Gastroesophageal sphincter (tissue), 3 donors: ENCODE data around the gene PRKCZ.

Experiments used
- CTCF ChIP-seq, 4 experiments: fragments of 200-600 bp in 2 of 4; fragments of 450-650 bp in 2 of 4; sonication (generic) in 1 of 4; IDR thresholded peaks; one replicate each; pipeline ENCODE4 v1.5.1; 2017 to 2019; ENCODE audit warnings: antibody characterized with exemption in 4 of 4, mild to moderate bottlenecking in 2 of 4, moderate library complexity in 2 of 4
- EP300 ChIP-seq: sonication (generic); formaldehyde crosslinking; IDR thresholded peaks from one replicate; pipeline ENCODE4 v1.6.1; 2017; ENCODE audit warnings: antibody characterized with exemption, mild to moderate bottlenecking
- POLR2A ChIP-seq, 2 donors: fragments of 450-650 bp; IDR thresholded peaks; one replicate each; pipeline ENCODE4 v1.6.1; 2017; ENCODE audit warnings: antibody characterized with exemption in 2 of 2, mild to moderate bottlenecking in 2 of 2, moderate library complexity in 1 of 2
- POLR2AphosphoS5 ChIP-seq: sonication (generic); formaldehyde crosslinking; IDR thresholded peaks from one replicate; pipeline ENCODE4 v1.6.1; 2017; ENCODE audit warnings: antibody characterized with exemption

- TF ChIP-seq CTCF (IDR thresholded peaks at IDR 0.05) (peak in 1 of 4 experiments; percentile 15), POLR2A (IDR thresholded peaks at IDR 0.05) (peak; percentile 85 to 89), EP300 (peak; percentile 4), POLR2AphosphoS5 (peak; percentile 95)
Measured at GRCh38 chr1:2189459-2190425, 139.5 kb downstream of the PRKCZ start.
